PFSK-1 (cell line): ENCODE data around the gene EXD3.

Source experiments
- FOXP2 ChIP-seq: optimal IDR thresholded peaks from 2 replicates; pipeline ENCODE3; 2011; ENCODE audit warnings: borderline replicate concordance, control low read depth, inconsistent platforms; ENCODE audit not compliant: insufficient read depth; ENCODE audit errors: extremely low read length, extremely low read depth
- POLR2AphosphoS5 ChIP-seq: IDR thresholded peaks from 2 replicates; pipeline ENCODE4 v1.6.1; 2012; ENCODE audit warnings: low read depth, mild to moderate bottlenecking, control low read depth, low read length, moderate library complexity
- REST ChIP-seq, 2 experiments: IDR thresholded peaks; 2 replicates each; pipeline versions ENCODE4 v1.6.1 to v1.8.0; 2011 to 2012; ENCODE audit warnings: low read depth in 2 of 2, low read length in 2 of 2, control low read depth in 1 of 2, inconsistent platforms in 1 of 2, mild to moderate bottlenecking in 1 of 2, moderate library complexity in 1 of 2; ENCODE audit not compliant: insufficient read depth in 1 of 2
- SIN3A ChIP-seq: IDR thresholded peaks from 2 replicates; pipeline ENCODE4 v1.6.1; 2012; ENCODE audit warnings: mild to moderate bottlenecking, low read length, moderate library complexity, borderline replicate concordance; ENCODE audit not compliant: insufficient read depth
- TAF1 ChIP-seq: IDR thresholded peaks from 2 replicates; pipeline ENCODE4 v1.6.1; 2012; ENCODE audit warnings: low read length, control low read depth, borderline replicate concordance; ENCODE audit not compliant: insufficient read depth

Gene EXD3

GRCh38 chr9:137351781-137352501, 71.0 kb downstream of the EXD3 start:
- TF ChIP-seq POLR2AphosphoS5 (no peak), REST (IDR thresholded peaks at IDR 0.05; ENCODE audit: insufficient read depth in 1 of 2, low read depth in 2 of 2, low read length in 2 of 2) (no peak), FOXP2 (no peak), SIN3A (no peak)

GRCh38 chr9:137350696-137351584, 72.0 kb downstream of the EXD3 start:
- TF ChIP-seq SIN3A, result no peak
- TF ChIP-seq FOXP2, result no peak
- TF ChIP-seq REST (IDR thresholded peaks at IDR 0.05; ENCODE audit: insufficient read depth in 1 of 2, low read depth in 2 of 2, low read length in 2 of 2), result no peak
- no peak for TF ChIP-seq TAF1
- TF ChIP-seq POLR2AphosphoS5, result no peak

DNA sequence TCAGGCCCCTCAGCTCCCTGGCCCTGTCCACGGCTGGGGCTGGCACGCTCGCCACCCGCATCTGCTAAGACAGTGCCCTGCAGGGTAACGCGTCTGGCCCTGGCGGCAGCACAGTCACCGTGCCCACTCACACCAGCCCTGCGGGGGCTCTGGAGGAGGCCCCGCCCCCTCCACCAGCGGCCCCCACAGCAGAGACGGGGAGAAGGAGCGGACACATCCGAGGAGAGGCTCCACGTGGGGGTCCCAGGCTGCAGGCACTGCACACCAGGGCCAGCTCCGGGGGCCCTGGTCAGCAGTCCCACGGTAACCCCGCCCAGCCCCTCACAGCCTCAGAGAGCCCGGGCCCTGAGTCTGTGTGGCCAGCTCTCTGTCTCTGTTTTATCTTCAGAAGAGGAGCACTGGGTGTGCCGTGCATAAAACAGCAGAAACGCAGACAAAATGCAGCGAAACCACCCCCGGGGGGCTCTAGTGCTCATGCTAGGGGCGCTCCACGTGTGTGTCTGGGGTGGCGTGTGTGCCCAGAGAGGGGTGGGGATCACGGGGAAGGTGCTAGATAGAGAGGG, 73.4 kb downstream of the EXD3 start:
- no peak for TF ChIP-seq FOXP2
- TF ChIP-seq REST (IDR thresholded peaks at IDR 0.05; ENCODE audit: insufficient read depth in 1 of 2, low read depth in 2 of 2, low read length in 2 of 2), result no peak
- TF ChIP-seq POLR2AphosphoS5, result no peak
- TF ChIP-seq SIN3A, result no peak
- no peak for TF ChIP-seq TAF1

DNA sequence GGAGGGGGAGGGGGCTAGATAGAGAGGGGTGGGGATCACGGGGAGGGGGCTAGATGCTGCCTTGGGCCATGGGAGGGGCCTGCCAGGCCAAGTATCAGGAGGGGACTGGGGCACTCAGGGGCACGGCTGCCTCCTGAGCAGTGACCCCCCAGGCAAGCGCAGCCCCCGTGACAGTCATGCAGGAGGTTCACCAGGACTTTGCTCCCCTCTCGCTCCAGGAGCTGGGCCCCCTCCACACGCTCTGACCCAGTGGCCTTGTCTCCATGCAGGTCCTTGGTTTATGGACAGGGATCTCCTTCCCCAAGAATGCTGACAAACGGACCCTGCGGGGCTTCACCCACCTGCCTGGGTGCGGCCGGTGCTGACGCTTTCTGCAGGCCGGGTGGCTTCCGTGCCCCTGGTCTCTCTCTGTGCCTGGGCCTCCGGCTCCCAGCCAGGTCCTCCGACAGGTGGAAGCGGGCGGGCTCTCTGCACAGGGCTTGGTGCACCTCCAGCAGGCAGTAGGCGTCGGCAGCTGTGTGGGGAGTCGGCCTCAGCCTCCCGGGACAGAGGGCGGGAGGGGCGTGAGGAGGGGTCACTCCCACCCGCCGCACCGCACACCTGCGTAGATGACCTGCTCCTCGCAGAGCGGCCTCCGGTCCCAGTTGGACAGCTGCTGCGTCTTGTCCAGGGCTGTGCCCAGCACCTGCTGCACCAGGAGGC, 74.0 kb downstream of the EXD3 start:
- TF ChIP-seq POLR2AphosphoS5, result no peak
- no peak for TF ChIP-seq REST (IDR thresholded peaks at IDR 0.05; ENCODE audit: insufficient read depth in 1 of 2, low read depth in 2 of 2, low read length in 2 of 2)
- no peak for TF ChIP-seq FOXP2
- TF ChIP-seq SIN3A, result no peak
- no peak for TF ChIP-seq TAF1
